GM12891 (cell line): ENCODE measurements around the gene POU6F2.

Source experiments
- POLR2A ChIP-seq: IDR thresholded peaks from 2 replicates; pipeline ENCODE4 v1.6.1; 2011; ENCODE audit warnings: low read depth, low read length, control low read depth
- POLR2AphosphoS5 ChIP-seq: IDR thresholded peaks from 2 replicates; pipeline ENCODE4 v1.6.1; 2011; ENCODE audit warnings: low read depth, low read length, control low read depth
- SPI1 ChIP-seq: IDR thresholded peaks from 2 replicates; pipeline ENCODE4 v1.6.1; 2011; ENCODE audit warnings: low read depth, low read length, control low read depth
- TAF1 ChIP-seq: IDR thresholded peaks from 2 replicates; pipeline ENCODE4 v1.6.1; 2011; ENCODE audit warnings: low read depth, low read length, control low read depth

- TF ChIP-seq POLR2A (no peak), POLR2AphosphoS5 (no peak), TAF1 (no peak), SPI1 (no peak)
These were observed 398.1 kb downstream of the POU6F2 start for GRCh38 chr7:39375874-39376190.
